Activated CD8-positive, alpha-beta memory T cell treated with anti-CD3 and anti-CD28 coated beads, Interleukin-2, amount 50 U/mL, for 4 hours (primary cell): ENCODE results near the gene NRN1.
A peak's percentile ranks its signal among the peaks of the same experiment; 100 is the strongest.
"Not testable (repeated sequence)": the region's sequence is repeated elsewhere in the genome, so short reads cannot be mapped to it uniquely, and the experiment has no call there.

Experiments used
- DNase-seq: peaks from one replicate; pipeline ENCODE4 v3.0.0-alpha.2; 2020

Gene NRN1

DNA sequence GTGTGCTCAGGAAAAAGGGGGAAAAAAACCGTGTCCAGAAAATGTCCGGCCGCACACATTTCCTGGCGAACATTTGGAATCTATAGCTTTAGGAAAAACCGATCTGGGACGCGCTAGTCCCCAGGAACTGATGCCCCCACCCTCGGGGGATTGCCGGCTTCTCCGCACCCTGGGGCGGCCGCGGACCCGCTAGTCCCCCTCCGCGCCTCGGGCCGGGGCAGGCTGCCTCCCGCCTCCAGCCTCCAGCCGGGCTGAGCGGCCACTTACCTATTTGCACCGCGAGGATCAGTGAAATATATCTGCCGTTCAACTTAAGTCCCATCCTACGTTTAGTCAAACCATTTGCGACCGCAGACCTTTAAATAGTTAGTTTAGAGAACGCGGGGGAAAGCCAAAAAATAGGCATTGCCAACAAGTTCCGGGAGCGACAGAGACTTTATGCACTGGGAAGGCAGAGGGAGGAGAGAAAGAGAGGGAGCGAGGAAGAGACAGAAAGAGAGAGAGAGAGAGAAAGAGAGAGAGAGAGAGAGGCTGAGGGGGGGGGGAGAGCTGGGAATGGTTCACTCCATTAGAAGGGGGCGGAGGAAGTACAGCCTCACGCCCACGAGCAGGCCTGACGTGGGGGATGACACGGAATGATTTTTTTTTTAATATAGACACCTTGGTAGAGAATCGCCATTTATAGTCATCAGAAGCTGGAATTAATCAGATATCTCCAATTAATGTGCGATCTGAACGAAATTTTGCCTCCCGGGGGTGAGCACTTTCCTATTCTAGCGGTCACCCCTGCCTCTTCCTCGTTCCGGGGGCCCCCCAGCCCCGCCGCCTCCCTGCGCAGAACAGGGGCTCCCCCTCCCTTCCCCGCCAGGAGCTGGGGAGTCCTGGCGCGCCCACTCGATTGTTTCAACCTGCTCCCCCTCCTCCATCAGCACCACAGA lies at the start of gene NRN1:
NRN1 (minus strand) TSS at position 498 of the 938 bp plus-strand sequence; CDS start at position 322, 176 bp downstream.
- DNase-seq, result no peak

DNA sequence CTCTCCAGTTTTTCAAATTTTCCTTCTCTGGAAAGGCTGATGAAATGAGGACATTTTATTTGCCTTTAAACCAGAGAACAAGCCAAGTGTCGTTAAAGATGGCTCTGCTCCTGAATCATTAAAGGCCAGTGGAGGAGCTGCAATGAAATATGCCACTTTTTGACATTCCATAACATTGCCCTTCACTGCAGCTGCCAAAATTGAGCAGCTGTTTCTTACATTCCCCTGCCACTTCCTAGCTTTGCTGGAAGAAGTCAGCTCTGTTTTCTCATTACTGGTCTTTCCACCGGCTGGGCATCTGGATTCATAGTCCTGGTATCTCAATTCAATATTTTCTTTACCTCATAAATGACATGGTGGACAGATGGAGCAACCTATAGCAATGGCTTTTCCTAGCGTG lies 45.5 kb upstream of the NRN1 start:
- no peak for DNase-seq

GRCh38 chr6:6046716-6047115 lies 40.0 kb upstream of the NRN1 start:
- DNase-seq, result no peak

DNA sequence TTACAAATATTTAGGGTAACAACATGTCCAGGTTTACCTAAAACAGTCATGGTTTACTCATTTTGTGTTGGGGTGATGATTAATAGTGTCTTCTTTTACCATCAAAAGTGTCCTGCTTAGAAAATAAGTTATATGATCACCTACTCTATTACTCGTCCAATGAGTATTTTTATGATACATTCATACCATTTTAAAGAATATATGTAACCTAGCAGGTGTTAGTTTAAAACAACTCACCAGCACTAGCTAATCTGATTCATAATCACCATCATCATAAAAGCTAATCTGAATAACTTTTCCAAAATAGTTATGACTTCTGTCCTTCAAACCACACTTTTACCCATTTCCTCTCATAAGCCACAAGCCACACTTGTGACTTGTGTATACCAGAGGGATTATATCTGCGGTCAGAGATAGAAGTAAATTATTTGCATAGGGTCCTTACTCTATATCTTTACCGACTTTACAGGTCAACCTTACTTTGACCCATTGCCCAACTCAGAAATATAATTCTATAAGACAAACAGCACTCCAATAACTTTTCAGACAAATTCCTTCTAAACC lies 33.3 kb upstream of the NRN1 start:
- DNase-seq, result no peak

- DNase-seq, result no peak
Measured at GRCh38 chr6:6037179-6037578, 30.5 kb upstream of the NRN1 start.

DNA sequence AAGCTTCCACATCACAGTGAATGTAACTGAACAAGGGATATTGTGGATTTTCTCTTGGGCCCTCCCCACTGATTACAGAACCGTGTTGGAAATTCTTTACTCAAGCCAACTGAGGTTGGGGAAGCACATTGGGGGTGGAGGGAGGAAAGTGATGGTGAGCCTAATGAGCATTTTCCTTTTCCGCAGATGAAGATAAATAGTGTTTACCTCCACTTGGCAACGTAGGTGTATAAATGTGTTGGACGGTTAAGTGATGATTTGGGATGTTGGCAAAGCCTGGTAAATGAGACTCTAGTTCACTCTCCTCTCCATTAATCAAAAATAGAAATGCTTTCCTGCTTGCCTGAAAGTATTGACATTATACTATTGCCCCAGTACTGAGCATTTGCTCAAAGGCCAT lies 27.1 kb upstream of the NRN1 start:
- DNase-seq, result no peak

- DNase-seq, result no peak
Measured at GRCh38 chr6:6026513-6027205, 19.9 kb upstream of the NRN1 start.

DNA sequence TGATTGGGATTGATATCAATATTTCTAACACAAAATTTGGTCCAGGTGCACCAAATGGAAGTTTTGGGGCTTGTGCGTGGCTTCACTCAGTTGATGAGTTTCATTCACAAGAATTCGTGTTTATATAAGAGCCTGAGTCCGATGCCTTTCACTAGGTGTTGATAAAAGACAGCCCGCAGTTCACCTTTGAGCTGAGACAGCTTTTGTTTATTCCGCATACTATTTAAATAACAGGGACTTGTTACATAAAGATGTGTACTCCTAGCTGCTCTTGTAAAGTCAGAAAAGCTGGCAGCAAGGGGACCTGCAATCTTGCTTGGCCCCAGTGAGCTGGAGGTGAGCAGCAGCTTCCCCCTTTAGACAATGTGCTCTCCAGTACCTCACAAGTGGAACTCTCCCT lies 19.0 kb upstream of the NRN1 start:
- DNase-seq, result no peak

- no peak for DNase-seq
Measured at GRCh38 chr6:6024220-6024619, 17.5 kb upstream of the NRN1 start.

DNA sequence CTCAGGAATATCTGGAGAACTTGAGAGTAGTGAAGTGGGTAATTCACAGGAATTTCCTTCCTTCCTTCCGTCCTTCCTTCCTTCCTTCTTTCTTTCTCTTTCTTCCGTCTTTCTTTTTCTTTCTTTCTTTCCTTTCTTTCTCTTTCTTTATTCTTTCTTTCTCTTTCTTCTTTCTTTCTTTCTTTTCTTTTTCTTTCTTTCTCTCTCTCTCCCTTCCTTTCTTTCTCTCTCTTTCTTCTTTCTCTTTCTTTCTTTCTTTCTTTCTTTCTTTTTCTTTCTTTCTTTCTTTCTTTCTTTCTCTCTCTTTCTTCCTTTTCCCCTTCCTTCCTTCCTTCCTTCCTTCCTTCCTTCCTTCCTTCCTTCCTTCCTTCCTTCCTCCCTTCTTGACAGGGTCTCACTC lies 16.1 kb upstream of the NRN1 start:
- DNase-seq, result not testable (repeated sequence)

DNA sequence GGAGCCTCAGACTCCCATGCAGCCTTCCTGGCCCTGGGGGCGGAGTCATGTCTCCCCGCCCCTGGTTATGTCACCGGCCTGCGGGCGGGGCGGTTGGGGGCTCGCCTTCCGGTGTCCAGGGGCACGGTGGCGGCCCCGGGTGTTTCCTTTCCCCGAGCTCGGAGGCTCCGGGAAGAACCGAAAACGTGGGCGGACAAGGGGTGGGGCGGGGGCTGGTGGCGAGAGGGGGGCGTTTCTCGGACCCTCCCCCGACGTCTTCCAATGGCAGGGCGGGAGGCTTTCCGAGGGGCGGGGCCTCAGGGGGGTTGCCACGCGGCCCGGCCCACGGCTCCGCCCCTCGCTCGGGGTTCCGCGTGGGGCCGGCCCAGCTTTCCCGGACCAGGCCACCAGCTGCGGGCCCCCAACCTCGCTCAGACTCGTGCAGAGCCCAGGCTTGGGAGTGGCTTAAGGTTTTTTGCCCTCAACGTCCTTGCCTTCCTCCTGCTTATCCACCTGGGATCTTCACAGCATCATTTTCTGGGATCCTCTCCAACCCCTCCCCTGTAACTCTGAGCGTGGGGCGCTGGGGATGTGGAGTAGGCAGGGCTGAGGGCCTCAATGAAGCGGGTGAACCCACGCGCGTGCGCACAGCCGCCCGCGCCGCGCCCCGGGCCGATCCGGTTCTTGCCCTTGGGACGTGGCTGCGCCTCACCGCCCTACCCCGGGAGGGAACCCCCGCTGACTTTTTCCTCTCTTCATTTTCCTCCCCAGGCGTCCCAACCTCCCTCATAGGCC lies 2.1 kb upstream of the NRN1 start:
- DNase-seq, result peak; percentile 34

DNA sequence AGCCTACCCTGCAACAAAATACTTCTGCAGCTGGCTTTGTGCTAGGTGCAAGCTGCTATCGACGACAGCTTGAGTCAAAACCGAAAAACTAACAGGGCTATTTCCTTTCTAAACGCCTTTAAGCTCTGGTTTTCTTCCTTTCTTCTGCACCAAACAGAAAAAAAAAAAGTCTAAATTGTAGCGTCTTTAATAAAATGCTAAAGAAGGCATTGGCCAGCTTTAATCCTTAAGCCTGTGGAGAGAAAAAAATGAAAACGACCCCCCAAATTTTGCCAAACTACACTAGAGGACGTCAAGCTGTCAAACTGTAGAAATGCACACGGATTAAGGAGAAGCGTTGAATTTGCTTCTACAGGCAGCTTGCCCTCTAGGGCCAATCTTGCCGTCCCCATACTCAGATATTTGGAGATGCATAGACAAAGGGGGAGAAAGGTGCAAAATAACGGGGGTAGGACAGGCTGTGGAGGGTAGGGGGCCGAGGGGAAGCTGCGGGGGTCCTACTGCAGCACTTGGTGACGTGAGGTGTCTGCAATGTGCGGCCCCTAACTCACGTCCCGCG lies 1.4 kb upstream of the NRN1 start:
- no peak for DNase-seq

DNA sequence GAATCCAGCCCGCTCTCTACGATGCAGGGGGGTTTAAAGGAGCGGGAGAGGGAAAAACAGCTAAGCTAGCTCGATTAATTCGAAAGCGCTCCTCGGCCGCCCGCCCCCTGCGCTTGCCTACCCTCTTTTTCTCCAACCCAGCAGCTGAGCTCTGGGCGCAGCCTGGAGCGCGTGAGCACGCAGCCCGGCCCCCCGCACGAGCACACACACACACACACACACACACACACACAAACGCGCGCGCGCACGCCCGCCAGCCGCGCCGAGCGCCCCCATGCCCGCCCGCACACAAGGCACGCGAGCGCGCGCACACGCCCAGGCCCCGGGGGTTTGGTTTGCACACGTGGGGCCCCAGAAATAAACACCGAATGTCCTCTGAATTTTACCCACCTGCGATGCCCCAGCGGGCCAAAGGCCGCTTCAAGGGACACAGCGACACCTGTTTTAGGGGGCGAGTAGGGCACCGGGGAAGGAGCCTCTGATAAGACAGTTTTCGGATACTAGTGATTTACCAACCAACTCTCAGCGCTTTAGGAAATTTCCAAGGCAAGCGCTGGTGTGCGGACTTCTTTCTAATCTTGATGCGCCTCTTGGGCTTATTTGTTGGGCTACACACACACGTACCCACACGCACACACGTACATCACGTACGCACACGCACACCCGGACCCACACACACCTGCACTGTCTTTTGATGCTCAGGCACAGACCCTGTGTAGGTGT lies 802 bp upstream of the NRN1 start:
- peak; percentile 19 for DNase-seq

- no peak for DNase-seq
Measured at GRCh38 chr6:6006006-6006427, 708 bp downstream of the NRN1 start.

GRCh38 chr6:6005051-6006005 lies 1.4 kb downstream of the NRN1 start:
- DNase-seq, result no peak

DNA sequence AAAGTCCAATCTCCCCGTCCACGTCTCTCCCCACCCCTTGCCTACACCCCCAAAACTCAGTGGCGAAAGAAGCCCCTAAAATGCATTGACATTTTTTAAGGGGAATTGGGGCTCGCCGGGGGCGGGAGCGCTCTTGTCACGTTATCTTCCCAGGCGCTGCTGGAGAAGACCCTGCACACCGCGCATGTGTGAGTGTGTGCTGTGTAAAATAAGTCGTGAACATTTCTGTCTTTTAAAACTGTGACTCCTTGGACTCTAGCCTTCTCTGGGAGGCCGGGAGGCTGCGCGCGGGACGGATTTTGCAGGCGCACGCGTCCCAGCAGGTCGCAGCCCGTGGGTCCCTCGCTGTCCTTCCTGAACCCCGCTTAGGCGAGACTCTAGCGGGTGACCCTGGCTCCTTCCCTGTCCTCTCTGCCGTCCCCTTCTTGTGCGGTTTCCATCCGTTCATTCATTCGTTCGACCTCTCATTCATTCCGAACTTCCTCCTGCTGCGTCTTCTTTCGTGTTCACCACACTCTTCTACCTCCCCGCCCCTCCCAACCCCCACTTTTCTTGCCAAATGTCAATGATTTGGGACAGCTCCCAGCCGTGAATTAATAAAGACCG lies 2.2 kb downstream of the NRN1 start:
- DNase-seq, result no peak

- peak; percentile 21 for DNase-seq
Measured at GRCh38 chr6:6003621-6004366, 2.9 kb downstream of the NRN1 start.

DNA sequence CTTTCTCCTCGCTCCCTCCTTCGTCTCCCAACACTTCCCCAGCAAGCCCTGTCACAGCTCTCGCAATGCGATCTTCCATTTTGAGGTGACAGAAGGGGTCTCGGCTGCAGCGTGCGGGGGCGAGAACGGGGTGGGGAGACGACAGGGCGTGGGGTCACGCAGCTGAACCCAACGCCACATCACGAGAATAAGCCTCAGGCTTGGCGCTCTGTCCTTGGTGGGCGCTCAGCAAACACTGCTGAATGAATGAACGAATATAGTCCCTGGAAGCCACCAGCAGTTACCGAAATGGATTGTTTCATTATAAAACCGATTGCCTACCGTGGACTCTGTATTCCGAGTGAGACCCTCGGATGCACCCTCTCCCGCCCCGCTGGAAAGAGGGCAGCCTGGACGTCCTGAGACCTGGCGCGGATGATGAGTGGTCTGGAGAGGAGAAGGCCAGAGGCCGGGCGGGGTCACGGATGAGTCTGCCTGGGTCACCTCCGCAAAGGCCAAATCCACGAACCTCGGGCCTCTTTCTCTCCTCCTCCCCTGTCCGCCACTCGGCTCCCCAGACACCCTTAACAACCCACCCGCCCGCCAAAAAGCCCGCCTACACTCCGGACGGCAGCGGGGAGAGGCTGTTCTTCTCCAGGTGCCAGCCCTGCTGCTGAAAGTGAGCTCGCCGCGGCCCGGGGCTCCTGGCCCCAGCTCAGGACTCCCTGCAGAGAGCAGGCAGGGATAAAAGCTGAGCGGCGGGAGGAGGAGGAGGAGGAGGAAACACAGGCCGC lies 3.7 kb downstream of the NRN1 start:
- no peak for DNase-seq
